ENCODE data around the gene IPO7. TPM values are rescaled to one million over a fixed set of nuclear protein-coding genes. Genes with fewer than 3 reads are reported as not detected.
"Not testable (repeated sequence)": the region's sequence is repeated elsewhere in the genome, so short reads cannot be mapped to it uniquely, and the experiment has no call there.

Gene IPO7
- total and polyA plus RNA-seq, 10 of the 15 experiments (the other 5 are each of a cell fraction or from before 2014, with no cell fraction given) = 5.0 to 51.4 (median 30.6) TPM

- TF ChIP-seq REST (IDR thresholded peaks at IDR 0.05; ENCODE audit: low read depth, low read length) = no peak
Observed at GRCh38 chr11:9448576-9449352, 64.3 kb downstream of the IPO7 start (continued).

- SMC1A ChIA-PET (ENCODE audit: uncharacterized antibody, unreplicated experiment); H3K4me3 ChIP-seq; H3K9me3 ChIP-seq (replicated peaks; ENCODE audit: control insufficient read depth, insufficient read depth, low read length); H3K79me2 ChIP-seq (ENCODE audit: control insufficient read depth, insufficient read depth, low read length); DNase-seq (ENCODE audit: low read depth, low spot score); H3K27ac ChIP-seq (ENCODE audit: control insufficient read depth, insufficient read depth); H3K4me1 ChIP-seq (ENCODE audit: control insufficient read depth, insufficient read depth, low read length); in situ Hi-C loops (cut with MboI); H4K20me1 ChIP-seq (ENCODE audit: control insufficient read depth, insufficient read depth); BruUV-seq (replicated peaks); POLR2A ChIA-PET; ATAC-seq; FAIRE-seq; H3K9ac ChIP-seq (ENCODE audit: control insufficient read depth, insufficient read depth, low read length); H3K36me3 ChIP-seq (ENCODE audit: control insufficient read depth in 2 of 2, insufficient read depth in 2 of 2, low read length in 1 of 2); RAD21 ChIA-PET (ENCODE audit: unreplicated experiment); intact Hi-C loops (cut with micrococcal nuclease; ENCODE audit: unreplicated experiment); H2AFZ ChIP-seq (ENCODE audit: control insufficient read depth, low read depth, low read length); H3K27me3 ChIP-seq (replicated peaks in 1 of 2; ENCODE audit: control insufficient read depth in 2 of 2, insufficient read depth in 2 of 2, low read length in 1 of 2); H3K4me2 ChIP-seq (ENCODE audit: control insufficient read depth, insufficient read depth): not testable (repeated sequence)
- WGBS (ENCODE audit: insufficient coverage, insufficient replicate concordance, low lambda C conversion rate, missing lambda C conversion rate) = 90% methylated on average over 7 of the region's 7 CpGs
- CTCF ChIA-PET = interaction anchor here (0.6 kb wide), 1 partner anchor 1219 kb away, joined by 3 read pairs; no protein-coding TSS in a partner anchor
Observed at GRCh38 chr11:9452023-9452422, 67.6 kb downstream of the IPO7 start.

Measured in GM12878 (cell line).